ENCODE data around the gene PPP1R14C.
"Not testable (repeated sequence)": the region's sequence is repeated elsewhere in the genome, so short reads cannot be mapped to it uniquely, and the experiment has no call there.

PPP1R14C gene

GRCh38 chr6:150169181-150169580 is 26.3 kb downstream of the PPP1R14C start:
- DNase-seq (ENCODE audit: low read depth): no peak

DNA sequence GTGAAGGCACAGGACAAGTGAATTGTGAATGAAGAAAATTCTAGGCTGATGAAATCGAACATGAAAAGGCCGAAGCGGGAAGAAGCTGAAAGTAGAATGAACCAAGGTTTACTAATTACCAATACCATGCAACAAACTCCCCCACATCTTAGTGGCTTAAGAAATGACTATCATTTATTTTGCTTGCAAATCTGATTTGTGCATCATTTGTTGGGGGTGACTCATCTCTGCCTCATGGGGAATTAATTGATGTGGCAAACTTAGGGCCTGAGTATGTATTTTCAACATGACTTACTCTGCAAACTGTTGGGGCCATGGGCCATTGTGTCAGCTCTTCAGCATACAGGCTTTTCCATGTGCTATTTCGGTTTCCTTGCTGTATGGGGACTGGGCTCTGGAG is 26.8 kb downstream of the PPP1R14C start:
- no peak for DNase-seq (ENCODE audit: low read depth)

DNA sequence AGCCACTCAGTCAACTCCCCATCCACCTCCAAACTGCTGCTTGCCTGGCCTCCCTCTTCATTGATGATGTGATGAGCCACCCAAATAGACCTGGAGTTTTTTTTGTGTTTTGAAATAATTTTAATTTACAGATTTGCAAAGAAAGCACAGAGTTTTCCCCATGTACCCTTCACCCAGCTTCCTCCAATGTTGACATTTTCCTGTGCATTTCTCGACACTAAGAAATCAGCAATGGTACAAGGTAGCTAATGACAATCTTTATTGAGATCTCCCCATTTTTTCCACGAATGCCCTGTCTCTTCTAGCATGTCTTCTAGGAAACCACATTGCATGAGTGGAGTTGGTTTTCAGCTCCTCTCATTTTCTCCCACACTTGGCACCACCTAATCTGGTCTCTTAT is 30.1 kb downstream of the PPP1R14C start:
- DNase-seq (ENCODE audit: low read depth): no peak

GRCh38 chr6:150175586-150176151 is 32.8 kb downstream of the PPP1R14C start:
- DNase-seq (ENCODE audit: low read depth): no peak

DNA sequence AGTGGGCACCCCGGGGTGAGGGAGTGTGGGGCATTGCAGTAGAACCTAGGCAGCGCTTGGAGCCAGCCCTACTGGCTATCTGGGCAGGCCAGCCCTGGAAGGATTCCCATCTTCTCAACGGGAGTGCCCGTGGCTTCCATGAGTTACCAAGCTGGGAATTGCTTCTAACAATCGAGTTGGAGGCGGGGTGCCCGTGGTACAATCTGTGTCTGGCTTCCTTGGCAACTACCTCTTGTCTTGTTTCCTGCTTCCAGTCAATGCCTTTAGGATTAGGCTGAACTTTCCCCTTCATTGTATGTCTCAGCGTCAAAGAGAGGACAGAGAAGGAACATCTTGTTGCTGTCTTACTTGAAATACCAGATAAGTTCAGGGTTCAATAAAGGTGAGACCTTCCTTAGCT is 33.3 kb downstream of the PPP1R14C start:
- no peak for DNase-seq (ENCODE audit: low read depth)

DNA sequence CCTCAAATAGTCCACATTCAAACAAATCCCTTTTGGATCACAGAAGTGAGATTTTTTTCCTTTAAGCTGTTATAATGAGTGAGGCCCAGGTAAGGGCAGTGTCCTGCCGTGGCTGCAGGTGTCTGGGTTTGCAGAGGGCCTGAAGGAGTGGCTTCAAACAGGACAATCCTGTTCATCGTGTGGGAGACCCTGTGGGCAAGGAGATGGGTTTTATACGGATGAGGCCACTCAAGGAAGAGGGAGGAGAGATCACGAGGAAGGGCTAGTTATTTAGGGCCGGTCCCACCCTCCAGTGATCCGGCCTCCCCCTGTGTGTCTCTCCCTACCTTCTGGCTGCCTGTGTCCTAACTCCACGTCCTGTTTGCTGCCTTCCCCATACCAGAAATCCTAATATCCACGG is 33.8 kb downstream of the PPP1R14C start:
- DNase-seq (ENCODE audit: low read depth): no peak

GRCh38 chr6:150177259-150177951 is 34.6 kb downstream of the PPP1R14C start:
- DNase-seq (ENCODE audit: low read depth): no peak

- DNase-seq (ENCODE audit: low read depth): no peak
Measured at GRCh38 chr6:150177952-150178520, 35.2 kb downstream of the PPP1R14C start.

- no peak for DNase-seq (ENCODE audit: low read depth)
Measured at GRCh38 chr6:150179030-150179429, 36.2 kb downstream of the PPP1R14C start.

GRCh38 chr6:150179907-150180424 is 37.1 kb downstream of the PPP1R14C start:
- not testable (repeated sequence) for DNase-seq (ENCODE audit: low read depth)

- no peak for DNase-seq (ENCODE audit: low read depth)
Measured at GRCh38 chr6:150180517-150180916, 37.7 kb downstream of the PPP1R14C start.

- DNase-seq (ENCODE audit: low read depth): no peak
Measured at GRCh38 chr6:150182460-150183078, 39.7 kb downstream of the PPP1R14C start.

GRCh38 chr6:150183105-150183504 is 40.3 kb downstream of the PPP1R14C start:
- no peak for DNase-seq (ENCODE audit: low read depth)

- DNase-seq (ENCODE audit: low read depth): no peak
Measured at GRCh38 chr6:150183966-150184365, 41.1 kb downstream of the PPP1R14C start.

- no peak for DNase-seq (ENCODE audit: low read depth)
Measured at GRCh38 chr6:150184850-150185731, 42.2 kb downstream of the PPP1R14C start.

DNA sequence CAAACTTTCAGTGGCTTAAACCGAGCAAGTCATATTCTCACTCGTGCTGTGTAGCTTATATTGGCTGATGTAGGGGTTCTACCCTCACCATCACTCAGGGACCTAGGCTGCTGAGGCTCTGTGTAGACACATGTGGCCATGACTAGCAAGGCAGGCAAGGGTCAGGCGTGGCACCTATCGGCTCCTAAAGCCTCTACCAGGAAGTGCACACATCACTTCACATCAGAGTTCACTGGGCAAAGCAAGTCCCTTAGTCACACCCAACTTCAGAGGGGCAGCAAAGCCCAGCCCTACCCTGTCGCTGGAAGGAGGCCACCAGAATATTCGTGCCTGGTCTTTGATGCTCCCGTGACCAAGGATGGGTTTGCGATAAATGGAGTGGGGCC is 42.9 kb downstream of the PPP1R14C start:
- DNase-seq (ENCODE audit: low read depth): no peak

- DNase-seq (ENCODE audit: low read depth): no peak
Measured at GRCh38 chr6:150186129-150186898, 43.5 kb downstream of the PPP1R14C start.

- not testable (repeated sequence) for DNase-seq (ENCODE audit: low read depth)
Measured at GRCh38 chr6:150187433-150187832, 44.6 kb downstream of the PPP1R14C start.

DNA sequence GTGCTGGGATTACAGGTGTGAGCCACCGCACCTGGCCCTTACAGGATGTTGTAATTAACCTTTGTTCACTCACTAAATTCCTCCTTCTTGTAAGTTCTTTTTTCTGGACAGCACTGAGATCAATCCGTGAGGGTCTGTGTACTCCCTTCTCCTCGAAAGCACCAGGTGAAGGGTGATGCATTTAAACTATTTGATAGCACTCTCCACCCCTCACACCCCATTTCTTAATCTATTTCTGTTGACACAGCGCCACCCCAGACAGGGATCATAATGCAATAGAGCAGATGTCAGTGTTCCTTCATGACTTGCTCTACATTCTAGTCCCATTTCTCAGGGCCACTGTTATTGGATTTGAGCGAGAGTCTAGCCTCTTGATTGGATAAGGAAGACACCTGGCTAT is 46.3 kb downstream of the PPP1R14C start:
- no peak for DNase-seq (ENCODE audit: low read depth)

GRCh38 chr6:150191809-150192208 is 49.0 kb downstream of the PPP1R14C start:
- no peak for DNase-seq (ENCODE audit: low read depth)

DNA sequence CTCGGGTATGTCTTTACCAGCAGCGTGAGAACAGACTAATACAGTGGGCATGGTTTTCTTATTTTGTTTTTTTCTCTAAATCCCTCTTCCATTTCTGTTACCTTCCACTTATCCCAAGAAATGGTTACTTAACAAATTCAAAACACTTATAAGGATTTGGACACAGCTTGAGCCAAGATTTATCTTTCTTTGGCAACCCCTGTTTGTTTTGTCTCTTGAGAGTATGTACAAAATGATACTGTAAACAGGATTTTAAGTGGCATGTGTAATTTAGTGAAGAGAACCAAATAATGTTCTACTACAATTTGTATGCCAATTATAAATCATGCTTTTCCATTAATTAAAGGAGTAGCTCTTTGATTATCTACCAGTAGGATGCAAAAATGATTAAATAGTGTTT is 51.4 kb downstream of the PPP1R14C start:
- no peak for DNase-seq (ENCODE audit: low read depth)
